ENCODE results near the gene KCNE4. TPM values are rescaled to one million over a fixed set of nuclear protein-coding genes. Genes with fewer than 3 reads are reported as not detected.

The KCNE4 gene
- total and polyA plus RNA-seq, 9 of the 15 experiments (the other 6 are each of a cell fraction or from before 2014, with no cell fraction given): not detected

- DNase-seq (ENCODE audit: extremely low read depth in 1 of 4, low spot score in 3 of 4): no peak
- Histone ChIP-seq H3K79me2 (ENCODE audit: control insufficient read depth, insufficient read depth, low read length) (no peaks in the 10 kb centered on the region), H4K20me1 (replicated peaks; ENCODE audit: control insufficient read depth, insufficient read depth, low read length) (no peaks in the 10 kb centered on the region), H3K36me3 (ENCODE audit: control insufficient read depth, insufficient read depth, low read length) (no peaks in the 10 kb centered on the region), H2AFZ (ENCODE audit: low read depth, low read length) (no peak overlapping the region), H3K4me3 (no peak overlapping the region), H3K4me1 (replicated peaks in 1 of 2; ENCODE audit: control insufficient read depth in 2 of 2, insufficient read depth in 2 of 2, low read length in 2 of 2) (peaks cover 0 to 6% of the 10 kb centered on the region in 2 experiments; a peak in 3 of 5 replicates), H3K27me3 (ENCODE audit: control insufficient read depth in 2 of 2, insufficient read depth in 2 of 2, low read length in 2 of 2) (no peaks in the 10 kb centered on the region), H3K9me1 (ENCODE audit: control insufficient read depth, insufficient read depth, low read length) (no peaks in the 10 kb centered on the region), H3K27ac (ENCODE audit: extremely low read depth, low read depth, low read length) (no peak overlapping the region), H3K9me3 (replicated peaks; ENCODE audit: control insufficient read depth, insufficient read depth, low read depth, low read length) (no peaks in the 10 kb centered on the region), H3K9ac (ENCODE audit: insufficient read depth in 1 of 2, low read depth in 2 of 2, low read length in 2 of 2) (no peak overlapping the region), H3K4me2 (ENCODE audit: insufficient read depth, low read length) (no peak overlapping the region)
- intact Hi-C loops (cut with micrococcal nuclease): no loop called here
- in situ Hi-C loops (cut with MboI): no loop called here
- TF ChIP-seq ZNF436 (CRISPR knock-in tag; IDR thresholded peaks at IDR 0.05) (no peak), KLF16 (IDR thresholded peaks at IDR 0.05) (no peak)
- no peak for ATAC-seq
- no TSS peak for BruUV-seq (replicated peaks)
- POLR2A ChIA-PET: no interaction called here
- FAIRE-seq: no peak
- CTCF ChIA-PET (ENCODE audit: low intra/inter-chr PET ratio): no interaction called here
- 16% methylated on average over 5 of the region's 6 CpGs for WGBS (ENCODE audit: insufficient coverage, low coverage, missing lambda C conversion rate)
Measured at GRCh38 chr2:223097888-223098383, 45.9 kb downstream of the KCNE4 start.

GRCh38 chr2:223099561-223099960 is 47.6 kb downstream of the KCNE4 start:
- WGBS (ENCODE audit: insufficient coverage, low coverage, missing lambda C conversion rate): 11% methylated on average over 3 of the region's 3 CpGs
- TF ChIP-seq NR4A1 (CRISPR knock-in tag; IDR thresholded peaks at IDR 0.05) (no peak), NR4A1 (tag; IDR thresholded peaks at IDR 0.05) (no peak), EWSR1 (IDR thresholded peaks at IDR 0.05; ENCODE audit: borderline replicate concordance, low read depth, partially characterized antibody) (no peak), MIER1 (IDR thresholded peaks at IDR 0.05; ENCODE audit: low read depth) (no peak), THAP12 (CRISPR knock-in tag; IDR thresholded peaks at IDR 0.05) (no peak), PRDM10 (IDR thresholded peaks at IDR 0.05; ENCODE audit: partially characterized antibody) (no peak), IRF9 (tag; IDR thresholded peaks at IDR 0.05) (no peak)

More at GRCh38 chr2:223099561-223099960, 47.6 kb downstream of the KCNE4 start:
- FAIRE-seq: no peak
- no peak for DNase-seq (ENCODE audit: extremely low read depth in 1 of 4, low spot score in 3 of 4)
- Histone ChIP-seq H3K36me3 (ENCODE audit: control insufficient read depth, insufficient read depth, low read length) (no peaks in the 10 kb centered on the region), H3K27ac (ENCODE audit: extremely low read depth, low read depth, low read length) (no peak overlapping the region), H3K4me3 (no peak overlapping the region), H4K20me1 (replicated peaks; ENCODE audit: control insufficient read depth, insufficient read depth, low read length) (no peaks in the 10 kb centered on the region), H3K9me3 (replicated peaks; ENCODE audit: control insufficient read depth, insufficient read depth, low read depth, low read length) (no peaks in the 10 kb centered on the region), H3K4me1 (replicated peaks in 1 of 2; ENCODE audit: control insufficient read depth in 2 of 2, insufficient read depth in 2 of 2, low read length in 2 of 2) (peaks cover 0 to 6% of the 10 kb centered on the region in 2 experiments; a peak in 3 of 5 replicates), H3K9ac (ENCODE audit: insufficient read depth in 1 of 2, low read depth in 2 of 2, low read length in 2 of 2) (no peak overlapping the region), H3K27me3 (ENCODE audit: control insufficient read depth in 2 of 2, insufficient read depth in 2 of 2, low read length in 2 of 2) (no peaks in the 10 kb centered on the region; a peak in 2 of 5 replicates), H3K79me2 (ENCODE audit: control insufficient read depth, insufficient read depth, low read length) (no peaks in the 10 kb centered on the region), H2AFZ (ENCODE audit: low read depth, low read length) (no peak overlapping the region), H3K9me1 (ENCODE audit: control insufficient read depth, insufficient read depth, low read length) (no peaks in the 10 kb centered on the region), H3K4me2 (ENCODE audit: insufficient read depth, low read length) (no peak overlapping the region)
- in situ Hi-C loops (cut with MboI) (no loop called here), intact Hi-C loops (cut with micrococcal nuclease) (no loop called here)
- ATAC-seq: no peak
- ChIA-PET CTCF (ENCODE audit: low intra/inter-chr PET ratio) (no interaction called here), POLR2A (interaction anchor here (1.0 kb wide), 1 partner anchor 11 kb away, joined by 3 read pairs; no protein-coding TSS in a partner anchor)
- BruUV-seq (replicated peaks): no TSS peak
